ENCODE measurements around the gene MOB1B. TPM values are rescaled to one million over a fixed set of nuclear protein-coding genes. Genes with fewer than 3 reads are reported as not detected.

The MOB1B gene
- total and polyA plus RNA-seq, 5 donors, result 5.6 to 26.2 (median 18.7) TPM

DNA sequence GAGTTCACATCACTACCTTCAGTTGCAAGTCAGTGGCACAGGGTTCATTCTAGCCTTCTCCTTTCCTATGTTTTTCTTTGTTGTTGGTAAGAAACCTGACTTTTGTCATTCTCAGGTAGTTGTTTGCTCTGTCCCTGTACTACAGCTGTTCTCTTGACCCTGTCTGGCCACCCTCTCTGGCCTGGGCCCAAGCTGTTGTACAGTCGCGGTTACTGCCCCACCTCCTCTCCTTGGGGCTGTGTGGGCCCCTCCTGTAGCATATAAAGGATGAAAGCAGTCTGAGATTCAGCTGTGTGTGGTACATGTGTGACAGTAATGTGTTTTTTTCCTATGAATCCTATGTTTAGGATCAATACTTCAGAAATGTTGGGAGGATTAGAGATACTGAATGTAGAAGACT, 12.5 kb downstream of the MOB1B start:
- H3K9me3 ChIP-seq (ENCODE audit: control insufficient read depth, low read length), result no peaks in the 10 kb centered on the region
- intact Hi-C loops (cut with DNase I), result no loop called here
- DNase-seq (peak in 1 of 3 donors; percentile 55), ATAC-seq (peak; percentile 48 to 68)
- no peaks in the 10 kb centered on the region for H3K27me3 ChIP-seq (ENCODE audit: control insufficient read depth, insufficient read depth)
- H3K4me3 ChIP-seq (ENCODE audit: low read length), result no peak overlapping the region
- H3K27ac ChIP-seq (ENCODE audit: low read length), result no peak overlapping the region
- no peaks in the 10 kb centered on the region for H3K4me1 ChIP-seq (ENCODE audit: control insufficient read depth, insufficient read depth, low read length)
- 50% methylated on average over 2 of the region's 2 CpGs for WGBS

DNA sequence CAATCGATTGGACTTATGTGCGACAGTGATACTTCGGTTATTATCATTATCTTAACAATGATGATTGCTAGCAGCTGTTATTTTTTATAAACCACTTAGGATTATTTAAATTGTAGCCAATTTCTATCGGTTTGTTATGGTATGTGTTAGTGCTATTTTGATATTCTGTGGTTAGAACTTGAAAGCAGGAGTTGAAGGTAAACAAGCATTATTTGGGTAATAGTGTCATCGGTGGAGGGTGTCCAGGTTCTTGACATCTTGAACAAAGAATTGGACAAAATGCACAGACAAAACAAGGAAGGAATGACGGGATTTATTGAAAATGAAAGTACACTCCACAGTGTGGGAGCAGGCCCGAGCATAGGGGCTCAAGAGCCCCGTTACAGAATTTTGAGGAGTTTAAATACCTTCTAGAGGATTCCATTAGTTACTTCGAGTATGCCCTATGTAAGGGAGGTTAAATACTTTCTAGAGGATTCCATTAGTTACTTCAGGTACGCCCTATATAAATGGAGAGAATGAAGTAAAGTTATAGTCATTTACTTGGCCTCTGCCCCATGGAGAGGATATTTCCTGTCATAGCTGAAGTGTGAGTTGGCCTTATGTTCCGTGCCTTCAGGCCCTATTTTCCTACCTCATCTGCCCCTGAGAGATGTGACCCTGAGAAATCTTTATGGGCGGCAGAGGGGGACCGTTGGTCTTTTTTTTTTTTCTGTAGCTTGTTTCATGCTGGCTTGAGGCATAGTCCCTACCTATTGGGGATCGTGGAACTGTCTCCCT, 13.1 kb downstream of the MOB1B start:
- Histone ChIP-seq H3K27ac (ENCODE audit: low read length) (no peak overlapping the region), H3K4me3 (ENCODE audit: low read length) (no peak overlapping the region), H3K4me1 (ENCODE audit: control insufficient read depth, insufficient read depth, low read length) (no peaks in the 10 kb centered on the region), H3K27me3 (ENCODE audit: control insufficient read depth, insufficient read depth) (no peaks in the 10 kb centered on the region), H3K9me3 (ENCODE audit: control insufficient read depth, low read length) (no peaks in the 10 kb centered on the region)
- intact Hi-C loops (cut with DNase I), result no loop called here
- DNase-seq (no peak), ATAC-seq (no peak)
- 78% methylated on average over 14 of the region's 14 CpGs for WGBS

DNA sequence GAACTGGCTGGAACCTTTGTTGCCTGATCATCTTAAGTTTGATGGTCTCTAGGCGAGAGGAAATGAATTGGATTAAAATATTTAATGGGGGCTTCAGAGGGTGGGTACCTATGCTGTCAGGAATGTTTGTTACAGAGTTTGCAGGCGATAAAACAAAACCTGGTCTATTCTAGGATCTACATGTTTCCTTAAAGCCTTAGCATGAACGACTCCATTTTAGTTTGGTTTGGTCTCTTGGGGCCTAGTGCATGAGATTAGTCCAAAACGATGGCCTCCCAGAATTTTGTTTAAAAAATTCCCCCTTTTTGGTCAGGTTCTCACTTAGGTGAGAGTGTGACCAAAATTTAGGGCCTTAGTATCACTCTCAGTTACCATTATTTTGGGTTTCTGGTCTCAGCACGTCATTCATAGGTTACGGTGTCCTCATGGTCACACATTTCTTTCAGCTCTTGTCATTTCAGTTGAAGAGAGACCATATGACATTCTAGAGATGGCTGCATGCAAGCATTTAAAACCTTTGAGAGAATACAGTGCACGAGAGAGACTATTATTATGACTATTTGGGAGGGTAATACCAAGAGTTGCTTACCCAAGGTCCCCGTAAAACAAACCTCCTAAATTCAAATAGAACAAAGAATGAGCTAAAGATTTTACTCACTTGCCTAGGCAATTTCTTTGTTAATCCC, 13.8 kb downstream of the MOB1B start:
- Histone ChIP-seq H3K4me3 (ENCODE audit: low read length) (no peak overlapping the region), H3K27ac (ENCODE audit: low read length) (no peak overlapping the region), H3K9me3 (ENCODE audit: control insufficient read depth, low read length) (no peaks in the 10 kb centered on the region), H3K27me3 (ENCODE audit: control insufficient read depth, insufficient read depth) (no peaks in the 10 kb centered on the region), H3K4me1 (ENCODE audit: control insufficient read depth, insufficient read depth, low read length) (no peaks in the 10 kb centered on the region)
- ATAC-seq, result no peak
- intact Hi-C loops (cut with DNase I), result no loop called here
- no peak for DNase-seq
- WGBS, result 82% methylated on average over 8 of the region's 8 CpGs

DNA sequence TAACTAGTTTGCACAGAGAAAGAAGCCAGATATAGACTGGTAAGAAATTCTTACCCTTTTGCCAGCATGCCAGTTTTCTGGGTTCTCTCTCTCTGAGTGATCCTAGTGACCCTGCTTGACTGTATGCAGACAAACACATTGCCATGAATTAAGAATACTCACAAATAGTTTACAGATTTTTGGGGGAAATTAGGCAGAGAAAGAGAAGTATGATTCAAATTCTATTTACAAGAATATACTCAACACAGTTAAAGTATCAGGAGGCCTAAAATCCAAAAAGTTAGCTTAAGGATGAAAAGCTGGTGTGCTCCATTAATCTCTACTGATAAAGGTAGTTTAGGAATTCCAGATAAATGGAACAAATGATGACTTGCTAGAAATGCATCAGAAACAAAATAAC, 18.4 kb downstream of the MOB1B start:
- Histone ChIP-seq H3K27me3 (ENCODE audit: control insufficient read depth, insufficient read depth) (no peaks in the 10 kb centered on the region), H3K4me1 (ENCODE audit: control insufficient read depth, insufficient read depth, low read length) (no peaks in the 10 kb centered on the region), H3K9me3 (ENCODE audit: control insufficient read depth, low read length) (no peaks in the 10 kb centered on the region), H3K4me3 (ENCODE audit: low read length) (no peak overlapping the region), H3K27ac (ENCODE audit: low read length) (no peak overlapping the region)
- ATAC-seq (no peak), DNase-seq (no peak)
- intact Hi-C loops (cut with DNase I), result no loop called here

DNA sequence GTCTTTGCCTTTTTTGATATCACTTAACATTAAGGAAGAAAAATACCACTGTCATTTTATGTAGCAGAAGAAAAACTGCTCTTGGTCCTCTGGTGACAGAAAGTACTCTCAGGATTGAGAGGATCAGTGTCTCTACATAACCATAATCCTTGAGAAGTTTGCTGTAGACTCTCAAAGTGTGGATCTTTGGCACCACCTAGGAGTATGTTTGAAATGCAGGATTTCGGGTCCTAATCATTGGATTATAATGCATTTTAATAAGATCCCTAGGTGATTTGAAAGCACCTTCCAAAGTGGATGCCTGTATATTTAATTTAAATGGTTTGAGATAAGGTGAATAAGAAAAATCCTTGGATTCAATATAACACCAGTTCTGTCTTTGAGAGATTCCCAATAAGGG, 23.2 kb downstream of the MOB1B start:
- intact Hi-C loops (cut with DNase I), result no loop called here
- peaks cover 7% of the 10 kb centered on the region for H3K4me1 ChIP-seq (ENCODE audit: control insufficient read depth, insufficient read depth, low read length)
- DNase-seq, result no peak
- 88% methylated on average over 1 of the region's 1 CpG for WGBS
- H3K27ac ChIP-seq (ENCODE audit: low read length), result no peak overlapping the region
- H3K9me3 ChIP-seq (ENCODE audit: control insufficient read depth, low read length), result no peaks in the 10 kb centered on the region
- H3K27me3 ChIP-seq (ENCODE audit: control insufficient read depth, insufficient read depth), result no peaks in the 10 kb centered on the region
- H3K4me3 ChIP-seq (ENCODE audit: low read length), result no peak overlapping the region
- ATAC-seq, result no peak

DNA sequence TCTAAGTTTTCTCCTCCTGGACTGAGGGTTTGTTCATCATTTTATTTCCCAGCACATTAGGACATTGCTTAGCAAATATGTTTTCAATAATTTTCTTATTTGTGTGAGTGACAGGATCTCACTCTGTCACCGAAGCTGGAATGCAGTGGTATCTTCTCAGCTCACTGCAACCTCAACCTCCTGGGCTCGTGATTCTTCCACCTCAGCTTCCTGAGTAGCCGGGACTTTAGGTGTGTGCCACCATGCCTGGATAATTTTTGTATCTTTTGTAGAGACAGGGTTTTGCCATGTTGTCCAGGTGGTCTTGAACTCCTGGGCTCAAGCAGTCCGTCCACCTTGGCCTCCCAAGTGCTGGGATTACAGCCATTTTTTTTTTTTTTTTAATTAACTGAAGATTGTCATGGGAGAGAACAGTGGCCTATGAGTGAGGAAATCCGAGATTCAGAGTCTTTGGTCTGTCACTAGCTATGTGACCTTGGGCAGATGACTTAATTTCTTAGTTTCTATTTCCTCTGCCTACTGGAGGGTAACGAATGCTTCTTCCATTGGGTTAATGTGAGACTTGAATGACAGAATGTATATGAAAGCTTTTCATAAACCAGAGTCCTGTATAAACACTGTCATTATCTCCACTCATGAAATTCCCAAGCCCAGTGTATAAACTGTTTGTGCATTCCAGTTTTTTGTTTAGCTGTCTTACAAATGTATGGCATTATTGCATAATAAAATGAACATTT, 23.9 kb downstream of the MOB1B start:
- H3K9me3 ChIP-seq (ENCODE audit: control insufficient read depth, low read length), result no peaks in the 10 kb centered on the region
- no peak overlapping the region for H3K4me3 ChIP-seq (ENCODE audit: low read length)
- H3K27ac ChIP-seq (ENCODE audit: low read length), result no peak overlapping the region
- peaks cover 7% of the 10 kb centered on the region for H3K4me1 ChIP-seq (ENCODE audit: control insufficient read depth, insufficient read depth, low read length)
- ATAC-seq (no peak), DNase-seq (no peak)
- intact Hi-C loops (cut with DNase I), result no loop called here
- H3K27me3 ChIP-seq (ENCODE audit: control insufficient read depth, insufficient read depth), result no peaks in the 10 kb centered on the region
- WGBS, result 63% methylated on average over 6 of the region's 6 CpGs

- H3K27ac ChIP-seq (ENCODE audit: low read length), result no peak overlapping the region
- 71% methylated on average over 8 of the region's 8 CpGs for WGBS
- no peaks in the 10 kb centered on the region for H3K27me3 ChIP-seq (ENCODE audit: control insufficient read depth, insufficient read depth)
- H3K4me3 ChIP-seq (ENCODE audit: low read length), result no peak overlapping the region
- DNase-seq (no peak), ATAC-seq (no peak)
- H3K4me1 ChIP-seq (ENCODE audit: control insufficient read depth, insufficient read depth, low read length), result peaks cover 7% of the 10 kb centered on the region
- H3K9me3 ChIP-seq (ENCODE audit: control insufficient read depth, low read length), result no peaks in the 10 kb centered on the region
- intact Hi-C loops (cut with DNase I), result no loop called here
These were observed 25.5 kb downstream of the MOB1B start for GRCh38 chr4:70927502-70928137.

GRCh38 chr4:70930530-70931256, 28.5 kb downstream of the MOB1B start:
- WGBS, result 74% methylated on average over 2 of the region's 2 CpGs
- no peak overlapping the region for H3K27ac ChIP-seq (ENCODE audit: low read length)
- no peaks in the 10 kb centered on the region for H3K27me3 ChIP-seq (ENCODE audit: control insufficient read depth, insufficient read depth)

DNA sequence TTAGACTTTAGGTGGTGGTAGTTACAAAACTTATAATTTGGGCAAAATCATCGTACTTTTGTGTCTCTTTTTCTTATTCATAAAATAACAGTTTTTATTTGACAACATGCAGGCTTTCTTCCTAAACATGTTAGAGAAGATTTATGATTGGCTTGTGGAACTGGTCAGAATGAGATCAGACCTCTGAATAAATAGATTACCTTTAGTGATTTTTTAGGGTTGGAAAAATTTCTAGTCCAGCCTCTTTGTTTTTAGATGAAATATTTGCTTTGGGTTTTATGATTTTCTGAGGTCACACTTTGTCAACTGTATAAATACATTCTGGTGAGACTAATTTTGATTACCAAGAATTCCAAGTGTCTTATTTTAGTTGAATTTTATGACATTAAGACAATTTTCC, 29.2 kb downstream of the MOB1B start:
- Histone ChIP-seq H3K27ac (ENCODE audit: low read length) (no peak overlapping the region), H3K4me3 (ENCODE audit: low read length) (no peak overlapping the region), H3K9me3 (ENCODE audit: control insufficient read depth, low read length) (no peaks in the 10 kb centered on the region), H3K4me1 (ENCODE audit: control insufficient read depth, insufficient read depth, low read length) (peaks cover 4% of the 10 kb centered on the region), H3K27me3 (ENCODE audit: control insufficient read depth, insufficient read depth) (no peaks in the 10 kb centered on the region)
- no peak for DNase-seq
- no peak for ATAC-seq
- intact Hi-C loops (cut with DNase I), result no loop called here
- WGBS, result 94% methylated on average over 1 of the region's 1 CpG

More at GRCh38 chr4:70930530-70931256, 28.5 kb downstream of the MOB1B start:
- Histone ChIP-seq H3K4me3 (ENCODE audit: low read length) (no peak overlapping the region), H3K9me3 (ENCODE audit: control insufficient read depth, low read length) (no peaks in the 10 kb centered on the region), H3K4me1 (ENCODE audit: control insufficient read depth, insufficient read depth, low read length) (peaks cover 7% of the 10 kb centered on the region)
- ATAC-seq (no peak), DNase-seq (no peak)
- intact Hi-C loops (cut with DNase I), result no loop called here

DNA sequence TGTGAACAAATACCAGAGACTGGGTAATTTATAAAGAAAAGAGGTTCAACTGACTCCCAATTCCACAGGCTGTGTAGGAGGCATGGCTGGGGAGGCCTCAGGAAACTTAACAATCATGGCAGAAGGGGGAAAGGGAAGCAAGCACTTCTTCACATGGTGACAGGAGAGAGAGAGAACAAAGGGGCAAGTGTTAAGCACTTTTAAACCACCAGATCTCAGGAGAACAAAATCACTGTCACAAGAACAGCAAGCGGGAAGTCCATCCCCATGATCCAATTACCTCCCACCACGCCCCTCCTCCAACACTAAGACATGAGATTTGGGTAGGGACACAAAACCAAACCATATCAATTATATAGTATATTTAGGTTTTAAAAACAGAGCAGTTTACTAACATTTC, 30.8 kb downstream of the MOB1B start:
- over 99% methylated on average over 2 of the region's 2 CpGs for WGBS
- intact Hi-C loops (cut with DNase I), result no loop called here
- ATAC-seq (no peak), DNase-seq (no peak)
- H3K9me3 ChIP-seq (ENCODE audit: control insufficient read depth, low read length), result no peaks in the 10 kb centered on the region
- H3K4me1 ChIP-seq (ENCODE audit: control insufficient read depth, insufficient read depth, low read length), result no peaks in the 10 kb centered on the region
- no peak overlapping the region for H3K27ac ChIP-seq (ENCODE audit: low read length)
- H3K27me3 ChIP-seq (ENCODE audit: control insufficient read depth, insufficient read depth), result no peaks in the 10 kb centered on the region
- no peak overlapping the region for H3K4me3 ChIP-seq (ENCODE audit: low read length)

Data from right cardiac atrium (tissue), 5 donors.